Kidney (tissue), 14 donors: ENCODE measurements around the gene ACER1. TPM values are rescaled to one million over a fixed set of nuclear protein-coding genes. Genes with fewer than 3 reads are reported as not detected.

Experiments
- DNase-seq, 5 donors: peaks; one replicate each; pipeline ENCODE4 v3.0.0-alpha.2; 2013 to 2020
- FAIRE-seq: peaks from 2 replicates; lab custom pipeline; 2012; peaks lifted over from hg19 to GRCh38; lab: Jason Lieb, UNC
- H3K27ac ChIP-seq, 2 donors: one replicate each; pipeline ENCODE4 v1.7.0; 2013; ENCODE audit warnings: low read depth in 2 of 2, low read length in 2 of 2, inconsistent platforms in 1 of 2
- H3K27me3 ChIP-seq: one replicate; pipeline ENCODE4 v1.7.1; 2013; ENCODE audit warnings: low read length, inconsistent platforms; ENCODE audit not compliant: control insufficient read depth, insufficient read depth
- H3K36me3 ChIP-seq, 3 donors: one replicate each; pipeline versions ENCODE4 v1.7.0 to v1.7.1; 2013; ENCODE audit warnings: low read length in 3 of 3, control low read depth in 1 of 3, inconsistent platforms in 1 of 3; ENCODE audit not compliant: insufficient read depth in 3 of 3, control insufficient read depth in 2 of 3
- H3K4me1 ChIP-seq, 3 donors: one replicate each; pipeline versions ENCODE4 v1.7.0 to v1.7.1; 2013; ENCODE audit warnings: low read length in 3 of 3, inconsistent platforms in 1 of 3, low read depth in 1 of 3; ENCODE audit not compliant: control insufficient read depth in 2 of 3, insufficient read depth in 2 of 3
- H3K4me3 ChIP-seq, 3 donors: one replicate each; pipeline versions ENCODE4 v1.7.0 to v1.8.1; 2013; ENCODE audit warnings: low read length in 3 of 3, control low read depth in 1 of 3, inconsistent platforms in 1 of 3
- H3K9ac ChIP-seq, 3 donors: one replicate each; pipeline versions ENCODE4 v1.7.0 to v1.7.1; 2013; ENCODE audit warnings: low read length in 3 of 3, control low read depth in 1 of 3, inconsistent platforms in 1 of 3
- H3K9me3 ChIP-seq, 3 donors: one replicate each; pipeline versions ENCODE4 v1.7.0 to v1.7.1; 2013; ENCODE audit warnings: low read length in 3 of 3, control low read depth in 1 of 3, inconsistent platforms in 1 of 3; ENCODE audit not compliant: control insufficient read depth in 2 of 3, insufficient read depth in 1 of 3
- CTCF ChIP-seq: IDR thresholded peaks from 3 replicates; pipeline ENCODE4 v1.5.1; 2012; ENCODE audit warnings: mild to moderate bottlenecking, moderate library complexity, borderline replicate concordance; ENCODE audit not compliant: insufficient read depth; ENCODE audit errors: extremely low read depth
- intact Hi-C: fragments of 100-400 bp; cut with DNase I; formaldehyde crosslinking; loops from one replicate; pipeline ENCODE4 v1.11.1; 2022
- polyA plus RNA-seq: library from polyadenylated mRNA; stranded (reverse); fragments of 350-450 nt; fragmentation: Illumina TruSeq; extraction: RNeasy Lipid Tissue Mini Kit (QIAGEN cat#74804); gene quantifications from one replicate; pipeline ENCODE4 v1.2.3, GENCODE V29; 2014; ENCODE audit warnings: low read depth, low replicate concordance; ENCODE audit not compliant: insufficient read depth
- total RNA-seq: library from RNA; stranded (reverse); fragmentation: NEBNext Ultra II Directional; extraction: Animal tissue kit (Norgen Biotek cat#: 25700); gene quantifications from one replicate; pipeline ENCODE4 v1.2.1, GENCODE V29; 2021
- donor health status: control.
- donor health status: control.
- donor health status: control.
- donor health status: control.
- donor health status: control.
- donor health status: DM: yes; HTN: yes; CAD: no.
- donor health status: Normal renal cell carcinoma (clear cell type).

ACER1 gene
- total and polyA plus RNA-seq, 2 donors from 2014 or later = not detected

- H3K36me3 ChIP-seq = no peaks in the 10 kb centered on the region
- DNase-seq (peak; percentile 98 to 99 (median 98)), FAIRE-seq (no peak)
Measured at GRCh38 chr19:6279931-6280591, 53.4 kb downstream of the ACER1 start, which contains the start of gene MLLT1. Gene MLLT1 (minus strand): TSS chr19:6279975. CDS start chr19:6279784, 191 bp downstream.

GRCh38 chr19:6279620-6279930, 53.8 kb downstream of the ACER1 start:
- Histone ChIP-seq H3K27ac (peak overlapping the region; percentile 45 to 55), H3K9me3 (no peaks in the 10 kb centered on the region), H3K9ac (peak overlapping the region in 1 of 3 donors; percentile 88), H3K27me3 (no peaks in the 10 kb centered on the region), H3K36me3 (no peaks in the 10 kb centered on the region), H3K4me1 (peaks cover 0 to 33% (median 31%) of the 10 kb centered on the region in 3 donors), H3K4me3 (peak overlapping the region in 1 of 3 donors; percentile 76)
- DNase-seq (no peak), FAIRE-seq (no peak)
- intact Hi-C loops = no loop called here
- TF ChIP-seq CTCF = no peak

More at GRCh38 chr19:6279931-6280591, 53.4 kb downstream of the ACER1 start, which contains the start of gene MLLT1:
- intact Hi-C loops = no loop called here
- Histone ChIP-seq H3K4me3 (peak within 1 kb of the TSS; percentile 59 to 76 (median 65)), H3K9me3 (no peaks in the 10 kb centered on the region), H3K9ac (peak within 1 kb of the TSS; percentile 60 to 88 (median 61)), H3K27ac (peak within 1 kb of the TSS; percentile 45 to 55), H3K27me3 (no peaks in the 10 kb centered on the region), H3K4me1 (peaks cover 0 to 29% (median 26%) of the 10 kb centered on the region in 3 donors)
- peak; percentile 57 for TF ChIP-seq CTCF

DNA sequence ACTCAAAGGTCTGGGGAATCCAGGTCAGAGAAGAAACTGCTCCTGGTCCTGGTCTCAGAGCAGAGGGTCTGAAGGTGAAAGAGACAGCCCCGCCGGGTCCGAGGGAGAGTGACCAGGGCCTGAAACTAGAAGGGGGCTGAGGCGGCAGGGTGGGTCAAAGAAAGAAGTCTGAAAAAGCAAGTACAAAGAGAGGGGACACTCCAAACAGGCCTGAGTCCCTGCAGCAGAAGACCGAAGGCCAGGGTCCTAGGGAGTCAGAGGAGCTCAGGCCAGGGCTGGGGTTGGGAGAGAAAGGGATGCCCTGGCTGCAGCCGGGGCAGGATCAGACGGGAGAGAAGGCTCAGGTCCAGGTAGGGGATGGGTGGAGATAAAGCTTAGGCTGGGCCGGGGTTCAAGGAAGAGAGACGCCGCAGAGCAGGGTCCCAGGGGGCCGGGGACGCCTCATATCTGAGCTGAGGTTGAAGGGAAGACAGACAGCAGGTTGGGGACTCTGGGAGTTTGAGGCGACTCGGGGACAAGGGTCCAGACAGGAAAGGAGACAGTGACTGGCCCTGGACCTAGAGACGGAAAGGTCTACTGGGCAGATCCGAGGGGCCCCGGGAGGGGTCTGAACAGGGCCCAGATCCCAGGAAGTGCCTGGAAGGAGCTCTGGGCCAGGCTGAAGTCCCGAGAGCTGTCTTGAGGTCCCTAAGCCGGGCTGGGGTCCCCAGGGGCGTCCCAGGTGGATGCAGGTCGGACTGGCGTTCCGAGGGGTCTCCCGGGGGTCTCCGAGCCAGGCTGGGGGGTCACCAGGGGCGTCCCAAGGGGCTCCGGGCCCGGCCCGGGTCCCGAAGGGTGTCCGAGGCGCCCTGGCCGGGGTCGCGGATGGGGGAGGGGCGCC, 54.4 kb downstream of the ACER1 start:
- intact Hi-C loops = no loop called here
- Histone ChIP-seq H3K4me3 (peak overlapping the region; percentile 59 to 76 (median 65)), H3K4me1 (peaks cover 0 to 38% (median 37%) of the 10 kb centered on the region in 3 donors), H3K9ac (peak overlapping the region; percentile 60 to 88 (median 61)), H3K27ac (peak overlapping the region; percentile 45 to 55), H3K36me3 (no peaks in the 10 kb centered on the region), H3K9me3 (no peaks in the 10 kb centered on the region), H3K27me3 (no peaks in the 10 kb centered on the region)
- DNase-seq (peak in 2 of 5 donors; percentile 23 to 72), FAIRE-seq (no peak)
- TF ChIP-seq CTCF = no peak
